Upper lobe of left lung (tissue), 4 donors: ENCODE results near the gene LRP5.

Experiments used
- CTCF ChIP-seq, 6 experiments: fragments of 450-650 bp in 4 of 6; fragments of 200-600 bp in 2 of 6; sonication (generic) in 2 of 6; IDR thresholded peaks; one replicate each; pipeline ENCODE4 v1.5.1; 2016 to 2019; ENCODE audit warnings: antibody characterized with exemption in 6 of 6
- POLR2A ChIP-seq, 4 donors: fragments of 450-650 bp; IDR thresholded peaks; one replicate each; pipeline ENCODE4 v1.5.1; 2016 to 2017; ENCODE audit warnings: antibody characterized with exemption in 4 of 4, mild to moderate bottlenecking in 2 of 4

- no peak for TF ChIP-seq CTCF (IDR thresholded peaks at IDR 0.05)
- no peak for TF ChIP-seq POLR2A (IDR thresholded peaks at IDR 0.05)
These were observed 133.2 kb downstream of the LRP5 start for GRCh38 chr11:68445531-68446035.
